Measurements from ENCODE around the gene RNASEH2B. TPM values are rescaled to one million over a fixed set of nuclear protein-coding genes. Genes with fewer than 3 reads are reported as not detected.

RNASEH2B gene
- total RNA-seq, 2 donors from 2014 or later: 37.7 to 44.1 TPM

DNA sequence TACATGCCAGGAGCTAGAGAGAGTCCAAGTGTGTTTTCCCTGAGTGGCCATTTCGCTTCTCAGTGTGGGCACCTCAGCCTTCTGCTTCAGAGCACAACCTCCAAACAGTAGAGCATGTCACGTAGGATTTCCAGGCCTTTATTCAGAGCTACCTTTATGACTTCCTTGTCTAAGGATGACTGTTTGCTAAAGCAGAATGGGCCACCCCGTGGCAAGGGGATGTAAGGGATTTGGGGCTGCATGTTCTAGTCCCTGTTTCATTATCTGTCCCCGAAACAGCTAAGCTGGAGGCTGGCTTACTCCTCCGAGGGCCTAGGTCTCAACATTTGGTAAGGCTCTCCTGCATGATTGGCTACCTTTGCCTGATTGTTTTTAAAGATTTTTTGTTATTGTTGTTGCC, 6.0 kb downstream of the RNASEH2B start:
- DNase-seq: no peak
- H3K27ac ChIP-seq (ENCODE audit: low read depth, low read length): no peak overlapping the region
- no peak overlapping the region for H3K4me3 Mint-ChIP-seq
- H3K27me3 ChIP-seq (ENCODE audit: control insufficient read depth, insufficient read depth, low read length, poor library complexity, severe bottlenecking): no peaks in the 10 kb centered on the region
- H3K27me3 Mint-ChIP-seq (ENCODE audit: insufficient read depth): no peaks in the 10 kb centered on the region
- H3K36me3 Mint-ChIP-seq (ENCODE audit: low read depth): peaks cover 5% of the 10 kb centered on the region
- peaks cover under 1% of the 10 kb centered on the region for H3K9me3 ChIP-seq (ENCODE audit: control insufficient read depth, low read length)
- H3K4me3 ChIP-seq (ENCODE audit: low read length): no peak overlapping the region
- H3K9me3 Mint-ChIP-seq: no peaks in the 10 kb centered on the region
- peaks cover 24% of the 10 kb centered on the region for H3K4me1 ChIP-seq (ENCODE audit: control insufficient read depth, insufficient read depth, low read length)
- no peak overlapping the region for H3K27ac Mint-ChIP-seq
- WGBS, 2 experiments (ENCODE audit: insufficient coverage in 1 of 2, insufficient read length in 1 of 2): 84 to 90% methylated on average over 3 to 5 of the region's 5 CpGs
- H3K9ac ChIP-seq (ENCODE audit: extremely low read depth, low read length, poor library complexity, severe bottlenecking): no peak overlapping the region
- H3K36me3 ChIP-seq (ENCODE audit: control insufficient read depth, insufficient read depth, low read length): no peaks in the 10 kb centered on the region
- TF ChIP-seq, protein P1, sequence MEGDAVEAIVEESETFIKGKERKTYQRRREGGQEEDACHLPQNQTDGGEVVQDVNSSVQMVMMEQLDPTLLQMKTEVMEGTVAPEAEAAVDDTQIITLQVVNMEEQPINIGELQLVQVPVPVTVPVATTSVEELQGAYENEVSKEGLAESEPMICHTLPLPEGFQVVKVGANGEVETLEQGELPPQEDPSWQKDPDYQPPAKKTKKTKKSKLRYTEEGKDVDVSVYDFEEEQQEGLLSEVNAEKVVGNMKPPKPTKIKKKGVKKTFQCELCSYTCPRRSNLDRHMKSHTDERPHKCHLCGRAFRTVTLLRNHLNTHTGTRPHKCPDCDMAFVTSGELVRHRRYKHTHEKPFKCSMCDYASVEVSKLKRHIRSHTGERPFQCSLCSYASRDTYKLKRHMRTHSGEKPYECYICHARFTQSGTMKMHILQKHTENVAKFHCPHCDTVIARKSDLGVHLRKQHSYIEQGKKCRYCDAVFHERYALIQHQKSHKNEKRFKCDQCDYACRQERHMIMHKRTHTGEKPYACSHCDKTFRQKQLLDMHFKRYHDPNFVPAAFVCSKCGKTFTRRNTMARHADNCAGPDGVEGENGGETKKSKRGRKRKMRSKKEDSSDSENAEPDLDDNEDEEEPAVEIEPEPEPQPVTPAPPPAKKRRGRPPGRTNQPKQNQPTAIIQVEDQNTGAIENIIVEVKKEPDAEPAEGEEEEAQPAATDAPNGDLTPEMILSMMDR (conservative IDR thresholded peaks at IDR 0.05): peak; percentile 26
- peaks cover 41% of the 10 kb centered on the region for H3K4me1 Mint-ChIP-seq

DNA sequence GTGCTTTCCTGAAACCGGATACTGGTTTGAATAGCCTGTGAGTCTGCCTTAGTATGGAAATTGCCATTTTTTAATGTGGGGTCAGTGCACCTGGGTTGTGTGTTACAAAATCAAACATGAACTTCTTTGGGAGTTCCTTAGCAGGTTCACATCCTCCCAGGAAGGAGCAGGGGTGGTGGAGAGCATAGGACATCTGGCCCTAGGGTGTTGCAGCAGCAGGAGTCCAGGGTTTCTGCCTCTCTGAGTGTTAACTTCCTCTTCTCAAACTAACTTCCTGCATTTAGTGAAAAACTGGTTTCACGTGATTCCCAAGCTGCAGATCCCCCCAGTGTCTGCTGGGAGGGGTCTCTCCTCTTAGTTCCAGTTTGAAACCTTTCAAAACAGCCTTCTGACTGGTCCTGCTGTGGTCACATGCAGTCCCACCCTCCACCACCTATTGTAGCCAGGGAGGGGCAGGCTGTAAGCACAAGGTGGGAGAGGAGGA, 7.2 kb downstream of the RNASEH2B start:
- 70 to 80% methylated on average over 1 to 2 of the region's 2 CpGs for WGBS, 2 experiments (ENCODE audit: insufficient coverage in 1 of 2, insufficient read length in 1 of 2)
- no peak overlapping the region for H3K4me3 ChIP-seq (ENCODE audit: low read length)
- peaks cover 10% of the 10 kb centered on the region for H3K9me3 Mint-ChIP-seq
- no peak for DNase-seq
- peaks cover 20% of the 10 kb centered on the region for H3K4me1 ChIP-seq (ENCODE audit: control insufficient read depth, insufficient read depth, low read length)
- H3K36me3 Mint-ChIP-seq (ENCODE audit: low read depth): peaks cover 8% of the 10 kb centered on the region
- no peaks in the 10 kb centered on the region for H3K27me3 Mint-ChIP-seq (ENCODE audit: insufficient read depth)
- no peaks in the 10 kb centered on the region for H3K27me3 ChIP-seq (ENCODE audit: control insufficient read depth, insufficient read depth, low read length, poor library complexity, severe bottlenecking)
- H3K4me1 Mint-ChIP-seq: peaks cover 32% of the 10 kb centered on the region
- no peak overlapping the region for H3K9ac ChIP-seq (ENCODE audit: extremely low read depth, low read length, poor library complexity, severe bottlenecking)
- H3K27ac Mint-ChIP-seq: peak overlapping the region; percentile 29
- peaks cover 13% of the 10 kb centered on the region for H3K9me3 ChIP-seq (ENCODE audit: control insufficient read depth, low read length)
- TF ChIP-seq, protein P1 (conservative IDR thresholded peaks at IDR 0.05): no peak
- H3K36me3 ChIP-seq (ENCODE audit: control insufficient read depth, insufficient read depth, low read length): no peaks in the 10 kb centered on the region
- no peak overlapping the region for H3K27ac ChIP-seq (ENCODE audit: low read depth, low read length)
- H3K4me3 Mint-ChIP-seq: no peak overlapping the region

DNA sequence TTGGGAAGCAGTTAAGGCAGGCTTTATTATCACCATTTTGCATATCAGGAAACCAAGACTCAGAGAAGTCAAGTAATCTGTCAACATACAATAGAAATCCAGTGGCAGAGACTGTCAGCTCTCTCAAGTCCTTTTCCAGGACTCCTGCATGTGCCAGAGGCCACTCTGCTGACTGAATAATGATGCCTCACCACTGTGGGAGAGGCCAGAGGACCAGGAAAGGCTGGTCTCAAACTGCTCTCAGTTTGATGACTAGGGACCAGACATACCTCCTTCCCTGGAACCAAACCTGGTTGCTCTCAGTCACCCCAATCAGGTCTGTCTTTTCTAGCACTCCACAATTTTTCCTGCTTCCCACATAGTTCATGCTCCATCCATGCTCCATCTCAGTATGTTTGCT, 8.0 kb downstream of the RNASEH2B start:
- TF ChIP-seq, protein P1 (conservative IDR thresholded peaks at IDR 0.05): no peak
- Histone ChIP-seq H3K27ac (ENCODE audit: low read depth, low read length) (no peak overlapping the region), H3K36me3 (ENCODE audit: control insufficient read depth, insufficient read depth, low read length) (no peaks in the 10 kb centered on the region), H3K4me3 (ENCODE audit: low read length) (no peak overlapping the region), H3K9ac (ENCODE audit: extremely low read depth, low read length, poor library complexity, severe bottlenecking) (no peak overlapping the region), H3K27me3 (ENCODE audit: control insufficient read depth, insufficient read depth, low read length, poor library complexity, severe bottlenecking) (no peaks in the 10 kb centered on the region), H3K4me1 (ENCODE audit: control insufficient read depth, insufficient read depth, low read length) (peaks cover 17% of the 10 kb centered on the region), H3K9me3 (ENCODE audit: control insufficient read depth, low read length) (peaks cover 21% of the 10 kb centered on the region)
- no peak for DNase-seq
- H3K9me3 Mint-ChIP-seq: peaks cover 18% of the 10 kb centered on the region
- H3K4me1 Mint-ChIP-seq: peaks cover 25% of the 10 kb centered on the region
- H3K36me3 Mint-ChIP-seq (ENCODE audit: low read depth): peaks cover 16% of the 10 kb centered on the region
- no peaks in the 10 kb centered on the region for H3K27me3 Mint-ChIP-seq (ENCODE audit: insufficient read depth)
- no peak overlapping the region for H3K4me3 Mint-ChIP-seq
- no peak overlapping the region for H3K27ac Mint-ChIP-seq

Measured in endodermal cell (in vitro differentiated cells).